ENCODE measurements around the gene UBE2Q2.

The UBE2Q2 gene

GRCh38 chr15:75815811-75816719 lies 27.2 kb upstream of the UBE2Q2 start:
- DNase-seq, result no peak
- in situ Hi-C loops (cut with HindIII; ENCODE audit: low pct_ligation_motif_present, low sequenced_read_pairs), result no loop called here
- H3K27ac ChIP-seq, result no peak overlapping the region
- no peak for TF ChIP-seq CTCF (IDR thresholded peaks at IDR 0.05; ENCODE audit: low read depth, low read length, missing control alignments)
- no peaks in the 10 kb centered on the region for H3K36me3 ChIP-seq (replicated peaks)
- no peak overlapping the region for H3K4me3 ChIP-seq (ENCODE audit: low read depth, low read length)
- no peaks in the 10 kb centered on the region for H3K27me3 ChIP-seq (replicated peaks)

- Histone ChIP-seq H3K4me3 (ENCODE audit: low read depth, low read length) (no peak overlapping the region), H3K27ac (no peak overlapping the region), H3K27me3 (replicated peaks) (no peaks in the 10 kb centered on the region), H3K36me3 (replicated peaks) (no peaks in the 10 kb centered on the region)
- no peak for DNase-seq
- TF ChIP-seq CTCF (IDR thresholded peaks at IDR 0.05; ENCODE audit: low read depth, low read length, missing control alignments), result no peak
- in situ Hi-C loops (cut with HindIII; ENCODE audit: low pct_ligation_motif_present, low sequenced_read_pairs), result no loop called here
These were observed 25.9 kb upstream of the UBE2Q2 start for GRCh38 chr15:75817138-75817935.

GRCh38 chr15:75820206-75820605 lies 23.0 kb upstream of the UBE2Q2 start:
- in situ Hi-C loops (cut with HindIII; ENCODE audit: low pct_ligation_motif_present, low sequenced_read_pairs), result no loop called here
- no peak overlapping the region for H3K27ac ChIP-seq
- H3K36me3 ChIP-seq (replicated peaks), result no peaks in the 10 kb centered on the region
- H3K27me3 ChIP-seq (replicated peaks), result no peaks in the 10 kb centered on the region
- TF ChIP-seq CTCF (IDR thresholded peaks at IDR 0.05; ENCODE audit: low read depth, low read length, missing control alignments), result no peak
- no peak for DNase-seq
- no peak overlapping the region for H3K4me3 ChIP-seq (ENCODE audit: low read depth, low read length)

GRCh38 chr15:75821786-75822345 lies 21.4 kb upstream of the UBE2Q2 start:
- in situ Hi-C loops (cut with HindIII; ENCODE audit: low pct_ligation_motif_present, low sequenced_read_pairs), result no loop called here
- no peak for TF ChIP-seq CTCF (IDR thresholded peaks at IDR 0.05; ENCODE audit: low read depth, low read length, missing control alignments)

GRCh38 chr15:75822685-75823278 lies 20.5 kb upstream of the UBE2Q2 start:
- H3K27ac ChIP-seq, result no peak overlapping the region
- no peak for DNase-seq
- TF ChIP-seq CTCF (IDR thresholded peaks at IDR 0.05; ENCODE audit: low read depth, low read length, missing control alignments), result no peak
- H3K27me3 ChIP-seq (replicated peaks), result no peaks in the 10 kb centered on the region
- in situ Hi-C loops (cut with HindIII; ENCODE audit: low pct_ligation_motif_present, low sequenced_read_pairs), result no loop called here
- H3K36me3 ChIP-seq (replicated peaks), result no peaks in the 10 kb centered on the region
- H3K4me3 ChIP-seq (ENCODE audit: low read depth, low read length), result no peak overlapping the region

More at GRCh38 chr15:75821786-75822345, 21.4 kb upstream of the UBE2Q2 start:
- Histone ChIP-seq H3K27me3 (replicated peaks) (no peaks in the 10 kb centered on the region), H3K36me3 (replicated peaks) (no peaks in the 10 kb centered on the region), H3K27ac (no peak overlapping the region), H3K4me3 (ENCODE audit: low read depth, low read length) (no peak overlapping the region)
- no peak for DNase-seq

Measured in brain microvascular endothelial cell (primary cell).